WTC11 (cell line): Measurements from ENCODE around the gene IFNAR1.

Source experiments
- CTCF ChIP-seq: fragments of 200-600 bp; IDR thresholded peaks from 2 replicates; pipeline ENCODE4 v1.8.0; 2022; ENCODE audit warnings: antibody characterized with exemption
- ELF4 ChIP-seq: sonication (generic); formaldehyde crosslinking; IDR thresholded peaks from 2 replicates; pipeline ENCODE4 v1.8.1; 2022; ENCODE audit warnings: low read depth, mild to moderate bottlenecking, moderate library complexity, missing genetic modification reagents
- FOXJ3 ChIP-seq: sonication (generic); formaldehyde crosslinking; IDR thresholded peaks from 2 replicates; pipeline ENCODE4 v1.9.0; 2021; ENCODE audit warnings: missing genetic modification reagents, mild to moderate bottlenecking, borderline replicate concordance
- JAZF1 ChIP-seq: fragments of 250-450 bp; sonication (Bioruptor Pico); IDR thresholded peaks from 2 replicates; pipeline ENCODE4 v1.9.0; 2021; ENCODE audit warnings: moderate library complexity, mild to moderate bottlenecking, inconsistent platforms
- JUN ChIP-seq: sonication (generic); formaldehyde crosslinking; IDR thresholded peaks from 2 replicates; pipeline ENCODE4 v1.8.0; 2023; ENCODE audit warnings: mild to moderate bottlenecking, missing genetic modification reagents
- MAX ChIP-seq: sonication (generic); formaldehyde crosslinking; IDR thresholded peaks from 2 replicates; pipeline ENCODE4 v1.8.0; 2022; ENCODE audit warnings: mild to moderate bottlenecking, missing genetic modification reagents
- NR1H2 ChIP-seq: sonication (generic); formaldehyde crosslinking; IDR thresholded peaks from 2 replicates; pipeline ENCODE4 v1.9.0; 2021; ENCODE audit warnings: mild to moderate bottlenecking, moderate library complexity, missing genetic modification reagents
- USF2 ChIP-seq: sonication (generic); formaldehyde crosslinking; IDR thresholded peaks from 2 replicates; pipeline ENCODE4 v1.8.1; 2023; ENCODE audit warnings: mild to moderate bottlenecking, missing genetic modification reagents, moderate library complexity
- ZNF317 ChIP-seq: sonication (generic); formaldehyde crosslinking; IDR thresholded peaks from 2 replicates; pipeline ENCODE4 v1.8.1; 2023; ENCODE audit warnings: low read depth, mild to moderate bottlenecking, moderate library complexity, missing genetic modification reagents, borderline replicate concordance
- TF ChIP-seq, protein P1 (sequence below): sonication (generic); formaldehyde crosslinking; IDR thresholded peaks from 2 replicates; pipeline ENCODE4 v1.8.0; 2023; ENCODE audit warnings: mild to moderate bottlenecking, missing genetic modification reagents

GRCh38 chr21:33312121-33312520 is 12.6 kb upstream of the IFNAR1 start:
- no peak for TF ChIP-seq FOXJ3 (CRISPR knock-in tag)
- no peak for TF ChIP-seq CTCF
- TF ChIP-seq ZNF317 (CRISPR knock-in tag), result no peak
- TF ChIP-seq ELF4 (CRISPR knock-in tag), result no peak
- TF ChIP-seq JUN, result no peak
- no peak for TF ChIP-seq NR1H2 (CRISPR knock-in tag)
- no peak for TF ChIP-seq JAZF1 (CRISPR knock-in tag)
- no peak for TF ChIP-seq MAX (CRISPR knock-in tag)
- TF ChIP-seq, protein P1, sequence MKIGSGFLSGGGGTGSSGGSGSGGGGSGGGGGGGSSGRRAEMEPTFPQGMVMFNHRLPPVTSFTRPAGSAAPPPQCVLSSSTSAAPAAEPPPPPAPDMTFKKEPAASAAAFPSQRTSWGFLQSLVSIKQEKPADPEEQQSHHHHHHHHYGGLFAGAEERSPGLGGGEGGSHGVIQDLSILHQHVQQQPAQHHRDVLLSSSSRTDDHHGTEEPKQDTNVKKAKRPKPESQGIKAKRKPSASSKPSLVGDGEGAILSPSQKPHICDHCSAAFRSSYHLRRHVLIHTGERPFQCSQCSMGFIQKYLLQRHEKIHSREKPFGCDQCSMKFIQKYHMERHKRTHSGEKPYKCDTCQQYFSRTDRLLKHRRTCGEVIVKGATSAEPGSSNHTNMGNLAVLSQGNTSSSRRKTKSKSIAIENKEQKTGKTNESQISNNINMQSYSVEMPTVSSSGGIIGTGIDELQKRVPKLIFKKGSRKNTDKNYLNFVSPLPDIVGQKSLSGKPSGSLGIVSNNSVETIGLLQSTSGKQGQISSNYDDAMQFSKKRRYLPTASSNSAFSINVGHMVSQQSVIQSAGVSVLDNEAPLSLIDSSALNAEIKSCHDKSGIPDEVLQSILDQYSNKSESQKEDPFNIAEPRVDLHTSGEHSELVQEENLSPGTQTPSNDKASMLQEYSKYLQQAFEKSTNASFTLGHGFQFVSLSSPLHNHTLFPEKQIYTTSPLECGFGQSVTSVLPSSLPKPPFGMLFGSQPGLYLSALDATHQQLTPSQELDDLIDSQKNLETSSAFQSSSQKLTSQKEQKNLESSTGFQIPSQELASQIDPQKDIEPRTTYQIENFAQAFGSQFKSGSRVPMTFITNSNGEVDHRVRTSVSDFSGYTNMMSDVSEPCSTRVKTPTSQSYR, result no peak
- no peak for TF ChIP-seq USF2
